CD1c-positive myeloid dendritic cell (primary cell): ENCODE measurements around the gene PNPLA6.

Source experiments
- DNase-seq: peaks from one replicate; pipeline ENCODE4 v3.0.0-alpha.2; 2016; ENCODE audit errors: extremely low spot score

The PNPLA6 gene

GRCh38 chr19:7515645-7516151 lies 19.8 kb upstream of the PNPLA6 start, which contains the start of gene ZNF358:
TSS of gene ZNF358 (plus strand) at chr19:7516103. CDS start at chr19:7519243, 3,140 bp downstream.
- peak; percentile 45 for DNase-seq

GRCh38 chr19:7516333-7516732 lies 19.2 kb upstream of the PNPLA6 start:
- DNase-seq: no peak

DNA sequence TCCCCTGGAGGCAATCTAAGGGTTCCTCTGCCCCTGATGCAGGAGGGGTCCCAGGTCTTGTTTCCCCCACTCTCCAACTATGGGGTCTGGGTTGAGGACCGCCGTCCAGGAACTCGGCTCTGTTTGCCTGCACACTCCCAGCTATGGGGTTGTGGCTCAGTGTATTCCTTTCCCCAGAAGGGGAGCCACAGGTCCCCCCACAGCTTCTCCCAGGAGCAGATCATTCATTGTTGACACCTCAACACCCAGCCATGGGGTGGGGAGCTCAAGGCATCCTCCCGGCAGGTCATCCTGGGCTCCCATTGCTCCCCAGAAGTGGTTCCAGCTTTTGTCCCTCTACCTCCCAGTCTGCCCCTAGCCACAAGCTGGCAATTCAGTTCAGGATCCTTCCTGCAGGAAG lies 18.6 kb upstream of the PNPLA6 start:
- DNase-seq: no peak

- DNase-seq: no peak
Measured at GRCh38 chr19:7519361-7520130, 16.0 kb upstream of the PNPLA6 start.

GRCh38 chr19:7520131-7521051 lies 15.1 kb upstream of the PNPLA6 start:
- DNase-seq: no peak

- no peak for DNase-seq
Measured at GRCh38 chr19:7521551-7522071, 13.9 kb upstream of the PNPLA6 start.

GRCh38 chr19:7522072-7522922 lies 13.2 kb upstream of the PNPLA6 start, which contains the start of gene MCOLN1:
TSS of gene MCOLN1 (plus strand) at chr19:7522624. CDS start at chr19:7522751, 127 bp downstream.
- peak; percentile 99 for DNase-seq

GRCh38 chr19:7522923-7523667 lies 12.4 kb upstream of the PNPLA6 start:
- DNase-seq: peak; percentile 34

GRCh38 chr19:7524523-7524922 lies 11.0 kb upstream of the PNPLA6 start:
- no peak for DNase-seq

DNA sequence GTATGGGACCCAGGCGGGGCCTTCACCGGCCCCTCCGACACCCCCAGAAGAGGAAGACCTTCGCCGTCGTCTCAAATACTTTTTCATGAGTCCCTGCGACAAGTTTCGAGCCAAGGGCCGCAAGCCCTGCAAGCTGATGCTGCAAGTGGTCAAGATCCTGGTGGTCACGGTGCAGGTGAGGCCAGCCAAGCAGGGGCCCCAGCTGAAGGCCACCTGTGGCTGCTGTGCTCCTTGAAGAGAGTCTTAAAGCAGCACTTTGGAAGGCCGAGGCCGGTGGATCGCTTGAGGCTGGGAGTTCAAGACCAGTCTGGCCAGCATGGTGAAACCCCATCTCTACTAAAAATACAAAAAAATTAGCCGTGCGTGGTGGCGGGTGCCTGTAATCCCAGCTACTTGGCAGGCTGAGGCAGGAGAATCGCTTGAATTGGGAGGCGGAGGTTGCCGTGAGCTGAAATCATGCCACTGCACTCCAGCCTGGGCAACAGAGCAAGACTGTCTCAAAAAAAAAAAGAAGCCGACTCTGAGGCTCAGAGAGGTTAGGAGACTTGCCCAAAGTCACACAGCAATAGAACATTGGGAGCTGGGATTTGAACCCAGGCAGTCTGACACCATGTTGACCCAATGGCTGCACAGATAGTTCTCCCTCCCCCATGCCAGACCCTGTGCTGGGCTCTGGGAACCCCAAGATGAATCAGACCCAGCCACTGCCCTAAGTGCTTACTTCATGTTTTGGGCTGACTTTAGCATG lies 10.4 kb upstream of the PNPLA6 start:
- no peak for DNase-seq

DNA sequence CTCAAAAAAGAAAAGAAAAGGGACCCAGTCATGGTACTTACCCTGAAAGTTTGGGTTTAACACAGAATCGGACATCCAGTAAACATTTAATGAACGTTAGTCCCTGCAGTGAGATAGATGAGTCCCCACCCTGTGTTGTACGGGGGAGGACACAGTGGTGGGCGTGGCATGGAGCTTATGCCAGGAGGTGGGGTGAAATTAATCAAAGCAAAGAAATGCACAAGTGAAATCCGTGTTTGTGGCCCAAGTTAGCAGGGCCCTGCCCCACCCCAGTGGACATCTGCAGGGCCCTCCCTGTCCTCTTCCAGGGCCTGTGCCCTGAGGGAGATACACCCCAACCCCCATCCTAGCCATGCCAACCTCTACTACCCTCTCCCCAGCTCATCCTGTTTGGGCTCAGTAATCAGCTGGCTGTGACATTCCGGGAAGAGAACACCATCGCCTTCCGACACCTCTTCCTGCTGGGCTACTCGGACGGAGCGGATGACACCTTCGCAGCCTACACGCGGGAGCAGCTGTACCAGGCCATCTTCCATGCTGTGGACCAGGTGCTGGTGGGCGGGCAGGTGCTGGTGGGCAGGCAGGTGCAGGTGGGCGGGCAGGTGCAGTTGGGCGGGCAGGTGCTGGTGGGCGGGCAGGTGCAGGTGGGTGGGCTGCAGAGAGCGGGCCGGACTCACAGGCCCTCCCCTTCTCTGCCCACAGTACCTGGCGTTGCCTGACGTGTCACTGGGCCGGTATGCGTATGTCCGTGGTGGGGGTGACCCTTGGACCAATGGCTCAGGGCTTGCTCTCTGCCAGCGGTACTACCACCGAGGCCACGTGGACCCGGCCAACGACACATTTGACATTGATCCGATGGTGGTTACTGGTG lies 9.2 kb upstream of the PNPLA6 start:
- no peak for DNase-seq

DNA sequence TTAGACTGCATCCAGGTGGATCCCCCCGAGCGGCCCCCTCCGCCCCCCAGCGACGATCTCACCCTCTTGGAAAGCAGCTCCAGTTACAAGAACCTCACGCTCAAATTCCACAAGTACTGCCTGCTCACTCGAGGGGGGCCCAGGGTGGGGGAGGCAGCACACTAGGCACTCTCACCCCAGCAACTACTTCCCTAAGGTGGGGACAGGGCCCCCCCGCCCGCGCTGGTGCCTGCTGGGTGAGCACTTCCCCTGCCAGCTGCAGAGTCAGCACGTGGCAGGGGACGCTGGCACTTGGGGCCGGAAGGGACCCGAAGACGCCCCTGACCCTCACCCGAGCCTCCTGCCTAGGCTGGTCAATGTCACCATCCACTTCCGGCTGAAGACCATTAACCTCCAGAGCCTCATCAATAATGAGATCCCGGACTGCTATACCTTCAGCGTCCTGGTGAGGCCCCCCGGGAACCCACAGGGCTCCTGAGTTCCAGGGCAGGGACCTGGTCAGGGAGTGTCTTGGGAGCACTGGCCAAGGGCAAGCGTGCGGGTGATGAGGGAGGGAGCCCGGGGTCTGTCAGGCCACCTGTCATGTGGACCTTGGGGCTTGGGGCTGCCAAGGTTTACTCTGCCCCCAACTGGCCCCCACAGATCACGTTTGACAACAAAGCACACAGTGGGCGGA lies 7.9 kb upstream of the PNPLA6 start:
- DNase-seq: peak; percentile 46

- DNase-seq: no peak
Measured at GRCh38 chr19:7528192-7528519, 7.4 kb upstream of the PNPLA6 start.

DNA sequence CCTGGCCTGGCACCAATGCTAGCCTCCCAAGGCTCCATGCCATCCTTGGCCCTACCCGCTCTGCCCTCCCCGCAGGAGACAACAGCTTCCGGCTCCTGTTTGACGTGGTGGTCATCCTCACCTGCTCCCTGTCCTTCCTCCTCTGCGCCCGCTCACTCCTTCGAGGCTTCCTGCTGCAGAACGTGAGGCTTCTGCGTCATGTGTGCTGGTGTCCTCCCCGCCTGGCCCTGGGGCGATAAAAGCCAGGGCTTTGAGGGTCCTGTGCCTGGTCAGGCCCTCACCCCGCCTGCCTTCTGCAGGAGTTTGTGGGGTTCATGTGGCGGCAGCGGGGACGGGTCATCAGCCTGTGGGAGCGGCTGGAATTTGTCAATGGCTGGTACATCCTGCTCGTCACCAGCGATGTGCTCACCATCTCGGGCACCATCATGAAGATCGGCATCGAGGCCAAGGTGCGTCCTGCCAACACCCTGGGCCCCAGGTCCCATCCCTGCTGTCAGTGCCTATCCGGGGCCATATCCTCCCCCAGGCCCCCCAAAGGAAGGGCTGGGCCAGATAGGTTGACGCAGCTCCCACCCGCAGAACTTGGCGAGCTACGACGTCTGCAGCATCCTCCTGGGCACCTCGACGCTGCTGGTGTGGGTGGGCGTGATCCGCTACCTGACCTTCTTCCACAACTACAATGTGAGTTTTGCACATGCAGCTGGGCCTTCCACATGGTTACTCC lies 6.8 kb upstream of the PNPLA6 start:
- DNase-seq: no peak

DNA sequence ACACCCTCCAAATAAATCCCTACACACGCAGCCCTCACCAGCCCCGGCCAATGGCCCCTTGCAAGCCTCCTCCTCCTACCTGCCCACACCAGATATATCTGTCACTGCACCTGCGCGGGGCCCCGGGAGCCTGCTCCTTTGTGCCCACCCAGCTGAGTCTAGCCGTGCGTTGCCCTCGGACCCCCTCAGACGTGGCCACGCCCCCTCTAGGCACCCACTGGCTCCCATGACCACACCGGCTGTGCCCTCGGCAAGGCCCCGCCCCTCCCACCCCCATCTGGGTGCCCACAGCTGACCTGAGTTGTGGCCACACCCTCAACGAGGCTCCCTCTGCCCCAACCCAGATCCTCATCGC lies 6.3 kb upstream of the PNPLA6 start:
- DNase-seq: no peak

GRCh38 chr19:7529610-7530490 lies 5.7 kb upstream of the PNPLA6 start:
- DNase-seq: no peak
